ENCODE data around the gene SLC27A2. TPM values are rescaled to one million over a fixed set of nuclear protein-coding genes. Genes with fewer than 3 reads are reported as not detected.

Gene SLC27A2
- total RNA-seq, result 0.05 and 0.30 TPM in 2 replicates

GRCh38 chr15:50181969-50182218 is at the start of gene SLC27A2:
Gene SLC27A2, plus strand, starts transcription at chr15:50182196. Its CDS starts 232 bp downstream, at chr15:50182428.

GRCh38 chr15:50265620-50266019 is 83.6 kb downstream of the SLC27A2 start, which contains the start of gene HDC:
Gene HDC, minus strand, starts transcription at chr15:50265726. Its CDS starts 103 bp downstream, at chr15:50265623.

Other genes starting within 250 kb of the SLC27A2 start
- 0.42 and 12.2 TPM in 2 replicates for gene ATP8B4, start 63.0 kb upstream of the SLC27A2 start, total RNA-seq
- not detected in 2 replicates for gene HDC, start 83.5 kb downstream of the SLC27A2 start, total RNA-seq
- gene GABPB1, start 173.0 kb downstream of the SLC27A2 start, total RNA-seq, result 43.7 and 46.5 TPM in 2 replicates
- 57.0 and 63.2 TPM in 2 replicates for gene USP8, start 242.2 kb downstream of the SLC27A2 start, total RNA-seq

Data from smooth muscle cell of the umbilical artery (primary cell).